ENCODE data around the gene LMTK3. TPM values are rescaled to one million over a fixed set of nuclear protein-coding genes. Genes with fewer than 3 reads are reported as not detected.

Gene LMTK3
- total RNA-seq, 3 donors from 2014 or later (not counting 1 experiment from before 2014, with no cell fraction given), result 0.64 to 2.9 (median 1.9) TPM

DNA sequence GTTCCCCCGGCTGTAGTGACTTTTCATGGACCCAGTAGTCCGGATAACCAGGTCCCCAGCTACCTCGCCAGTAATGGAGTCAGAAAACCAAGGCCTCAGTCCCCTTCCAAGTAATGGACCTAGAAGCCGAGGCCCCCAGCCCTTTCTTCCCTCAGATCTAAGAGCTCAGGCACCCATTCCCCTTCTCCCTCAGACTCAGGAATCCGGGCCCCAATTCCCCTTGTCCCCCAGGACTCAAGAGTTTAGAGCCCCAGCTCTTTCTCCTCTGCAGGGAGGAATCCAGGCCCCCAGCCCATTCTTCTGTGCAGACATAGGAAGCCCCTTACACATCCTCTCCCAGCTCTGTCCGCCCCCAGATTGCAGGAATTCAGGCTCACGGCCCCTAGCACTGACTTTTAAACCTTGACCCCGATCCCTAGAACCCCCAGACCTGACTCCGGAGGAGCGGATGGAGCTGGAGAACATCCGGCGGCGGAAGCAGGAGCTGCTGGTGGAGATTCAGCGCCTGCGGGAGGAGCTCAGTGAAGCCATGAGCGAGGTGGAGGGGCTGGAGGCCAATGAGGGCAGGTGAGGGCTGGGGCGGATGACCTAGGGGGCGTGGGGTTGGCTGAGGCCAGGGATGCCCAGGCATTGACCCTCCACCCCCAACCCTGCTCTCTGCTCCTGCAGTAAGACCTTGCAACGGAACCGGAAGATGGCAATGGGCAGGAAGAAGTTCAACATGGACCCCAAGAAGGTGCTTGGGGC lies 41.5 kb downstream of the LMTK3 start:
- DNase-seq, result no peak
- peak overlapping the region; percentile 31 to 88 for H3K27ac Mint-ChIP-seq
- H3K9me3 Mint-ChIP-seq, result no peaks in the 10 kb centered on the region
- H3K27me3 Mint-ChIP-seq (ENCODE audit: low read depth in 2 of 2), result no peaks in the 10 kb centered on the region
- Histone ChIP-seq H3K4me3 (ENCODE audit: low read length) (peak overlapping the region; percentile 92), H3K4me1 (ENCODE audit: control insufficient read depth, insufficient read depth, low read length) (peaks cover 38% of the 10 kb centered on the region), H3K27me3 (ENCODE audit: control insufficient read depth, insufficient read depth, low read length) (no peaks in the 10 kb centered on the region), H3K9me3 (ENCODE audit: control insufficient read depth, insufficient read depth, low read length) (no peaks in the 10 kb centered on the region), H3K27ac (ENCODE audit: low read length) (peak overlapping the region; percentile 8), H3K36me3 (ENCODE audit: control insufficient read depth, insufficient read depth, low read length) (peaks cover 35% of the 10 kb centered on the region)
- TF ChIP-seq CTCF (IDR thresholded peaks at IDR 0.05), result no peak
- H3K4me3 Mint-ChIP-seq, result peak overlapping the region; percentile 97
- intact Hi-C loops (cut with micrococcal nuclease), result loop anchor here (2.0 kb wide), 2 partner anchors 23 to 137 kb away; no protein-coding TSS in a partner anchor
- H3K36me3 Mint-ChIP-seq, result no peaks in the 10 kb centered on the region
- 74% methylated on average over 20 of the region's 20 CpGs for WGBS (ENCODE audit: insufficient coverage)
- no peak for ATAC-seq
- H3K4me1 Mint-ChIP-seq, result peaks cover 14 to 57% of the 10 kb centered on the region in 2 donors

DNA sequence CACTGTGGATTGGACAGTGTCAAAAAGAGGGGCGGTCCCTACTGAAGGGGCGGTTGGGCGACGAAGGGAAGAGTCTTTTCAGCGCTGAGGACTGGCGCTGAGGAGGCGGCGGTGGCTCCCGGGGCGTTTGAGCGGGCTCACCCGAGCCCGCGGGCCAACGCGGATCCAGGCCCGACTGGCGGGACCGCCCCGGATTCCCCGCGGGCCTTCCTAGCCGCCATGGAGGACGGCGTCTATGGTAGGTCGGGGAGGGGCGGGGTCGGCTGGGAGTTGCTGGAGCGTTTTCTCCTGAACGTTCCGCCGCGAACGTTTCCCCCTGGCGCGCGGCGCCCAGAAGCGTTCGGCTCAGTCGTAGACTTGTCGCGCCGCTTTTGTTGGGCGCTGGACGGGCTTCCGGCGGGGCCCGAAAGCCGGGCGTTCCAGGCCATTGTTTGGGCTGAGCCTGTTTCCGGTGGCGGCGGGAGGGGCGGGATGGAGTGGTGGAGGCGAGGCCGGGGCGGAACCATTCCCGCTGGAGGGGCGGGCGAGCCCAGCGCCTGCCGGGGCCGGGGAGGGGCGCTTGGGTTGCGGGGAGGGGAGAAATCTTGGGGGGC lies 42.2 kb downstream of the LMTK3 start, which contains the start of gene CYTH2:
CYTH2 (plus strand) TSS at position 81 of the 593 bp plus-strand sequence; CDS start at position 220, 139 bp downstream.
- intact Hi-C loops (cut with micrococcal nuclease), result loop anchor here (2.0 kb wide), 2 partner anchors 23 to 137 kb away; no protein-coding TSS in a partner anchor
- H3K27me3 ChIP-seq (ENCODE audit: control insufficient read depth, insufficient read depth, low read length), result no peaks in the 10 kb centered on the region
- Mint-ChIP-seq H3K27ac (peak within 1 kb of the TSS; percentile 84 to 88), H3K4me3 (peak within 1 kb of the TSS; percentile 97), H3K9me3 (no peaks in the 10 kb centered on the region), H3K4me1 (peaks cover 10 to 50% of the 10 kb centered on the region in 2 donors), H3K27me3 (ENCODE audit: low read depth in 2 of 2) (no peaks in the 10 kb centered on the region), H3K36me3 (no peaks in the 10 kb centered on the region)
- no peaks in the 10 kb centered on the region for H3K9me3 ChIP-seq (ENCODE audit: control insufficient read depth, insufficient read depth, low read length)
- WGBS (ENCODE audit: insufficient coverage), result under 1% methylated on average over 62 of the region's 66 CpGs
- TF ChIP-seq CTCF (IDR thresholded peaks at IDR 0.05), result no peak
- peak within 1 kb of the TSS; percentile 92 for H3K4me3 ChIP-seq (ENCODE audit: low read length)
- peaks cover 28% of the 10 kb centered on the region for H3K36me3 ChIP-seq (ENCODE audit: control insufficient read depth, insufficient read depth, low read length)
- H3K4me1 ChIP-seq (ENCODE audit: control insufficient read depth, insufficient read depth, low read length), result peaks cover 31% of the 10 kb centered on the region
- DNase-seq (peak in 1 of 2 donors; percentile 74), ATAC-seq (peak in 1 of 3 donors; percentile 0)
- H3K27ac ChIP-seq (ENCODE audit: low read length), result peak within 1 kb of the TSS; percentile 77

GRCh38 chr19:48468772-48469288 lies 42.8 kb downstream of the LMTK3 start:
- ATAC-seq, result peak; percentile 88 to 97 (median 88)
- Histone ChIP-seq H3K9me3 (ENCODE audit: control insufficient read depth, insufficient read depth, low read length) (no peaks in the 10 kb centered on the region), H3K27ac (ENCODE audit: low read length) (peak overlapping the region; percentile 77), H3K4me3 (ENCODE audit: low read length) (peak overlapping the region; percentile 92), H3K36me3 (ENCODE audit: control insufficient read depth, insufficient read depth, low read length) (peaks cover 25% of the 10 kb centered on the region), H3K27me3 (ENCODE audit: control insufficient read depth, insufficient read depth, low read length) (no peaks in the 10 kb centered on the region), H3K4me1 (ENCODE audit: control insufficient read depth, insufficient read depth, low read length) (peaks cover 25% of the 10 kb centered on the region)
- H3K4me3 Mint-ChIP-seq, result peak overlapping the region; percentile 97
- H3K9me3 Mint-ChIP-seq, result no peaks in the 10 kb centered on the region
- no peaks in the 10 kb centered on the region for H3K36me3 Mint-ChIP-seq
- under 1% methylated on average over 36 of the region's 36 CpGs for WGBS (ENCODE audit: insufficient coverage)
- no peaks in the 10 kb centered on the region for H3K27me3 Mint-ChIP-seq (ENCODE audit: low read depth in 2 of 2)
- TF ChIP-seq CTCF (IDR thresholded peaks at IDR 0.05), result no peak
- peak overlapping the region; percentile 84 to 88 for H3K27ac Mint-ChIP-seq
- intact Hi-C loops (cut with micrococcal nuclease), result loop anchor here (2.0 kb wide), 2 partner anchors 24 to 136 kb away; no protein-coding TSS in a partner anchor
- H3K4me1 Mint-ChIP-seq, result peaks cover 6 to 47% of the 10 kb centered on the region in 2 donors
- DNase-seq, result peak; percentile 99 to 100
